IMR-90 (cell line): Measurements from ENCODE around the gene UBE2O. TPM values are rescaled to one million over a fixed set of nuclear protein-coding genes. Genes with fewer than 3 reads are reported as not detected.

ENCODE experiments used
- ATAC-seq: fragments of 200-7000 bp; cut with Tn5 transposase; 2 replicates; pipeline ENCODE4 v1.9.1; 2020; ENCODE audit warnings: low read depth, mild to moderate bottlenecking, moderate library complexity
- BruUV-seq: library from RNA; stranded (reverse); fragments of 400-500 nt; replicated peaks from 2 replicates; lab custom pipeline; 2021; lab: Mats Ljungman, UMichigan
- CTCF ChIA-PET: fragments of 300-600 bp; formaldehyde crosslinking; extraction: SDS; loops from one replicate; lab custom pipeline; 2021; ENCODE audit warnings: antibody characterized with exemption; lab: Yijun Ruan, JAX
- POLR2A ChIA-PET: fragments of 300-600 bp; sonication (Branson Sonifier 250); formaldehyde crosslinking; loops from one replicate; lab custom pipeline; 2022; ENCODE audit warnings: antibody characterized with exemption; ENCODE audit not compliant: unreplicated experiment; lab: Charles Lee
- DNase-seq: peaks from one replicate; pipeline ENCODE4 v3.0.0; 2013
- H2AFZ ChIP-seq: replicated peaks from 2 replicates; pipeline ENCODE3; 2013; ENCODE audit warnings: low read length, mild to moderate bottlenecking; ENCODE audit not compliant: poor library complexity
- H2AK5ac ChIP-seq: 2 replicates; pipeline ENCODE4 v1.6.1; 2013; ENCODE audit warnings: low read depth, low read length, inconsistent platforms
- H2AK9ac ChIP-seq: replicated peaks from 2 replicates; pipeline ENCODE3; 2013; ENCODE audit warnings: mild to moderate bottlenecking, low read depth, low read length, moderate library complexity; ENCODE audit not compliant: poor library complexity
- H2BK120ac ChIP-seq: 2 replicates; pipeline ENCODE4 v1.6.1; 2013; ENCODE audit warnings: low read depth, low read length, inconsistent platforms
- H2BK15ac ChIP-seq: 3 replicates; pipeline ENCODE4 v1.6.1; 2013; ENCODE audit warnings: low read depth, low read length, inconsistent platforms
- H2BK20ac ChIP-seq: 2 replicates; pipeline ENCODE4 v1.6.1; 2013; ENCODE audit warnings: low read depth, mild to moderate bottlenecking, inconsistent platforms, low read length, moderate library complexity
- H2BK5ac ChIP-seq: 2 replicates; pipeline ENCODE4 v1.6.1; 2013; ENCODE audit warnings: mild to moderate bottlenecking, low read depth, low read length, inconsistent platforms; ENCODE audit not compliant: poor library complexity, severe bottlenecking
- H3K14ac ChIP-seq: replicated peaks from 2 replicates; pipeline ENCODE4 v1.6.1; 2013; ENCODE audit warnings: low read depth, low read length, inconsistent platforms
- H3K18ac ChIP-seq: 2 replicates; pipeline ENCODE4 v1.6.1; 2013; ENCODE audit warnings: low read depth, low read length, control low read depth
- H3K23ac ChIP-seq: 2 replicates; pipeline ENCODE4 v1.6.1; 2013; ENCODE audit warnings: low read depth, low read length, inconsistent platforms
- H3K27ac ChIP-seq: 2 replicates; pipeline ENCODE4 v1.5.1; 2013; ENCODE audit warnings: mild to moderate bottlenecking, control low read depth, low read length; ENCODE audit not compliant: insufficient read depth
- H3K27me3 ChIP-seq: 2 replicates; pipeline ENCODE4 v1.6.1; 2013; ENCODE audit warnings: low read length; ENCODE audit not compliant: control insufficient read depth, insufficient read depth
- H3K36me3 ChIP-seq: 2 replicates; pipeline ENCODE4 v1.6.1; 2013; ENCODE audit warnings: low read length, mixed read lengths; ENCODE audit not compliant: control insufficient read depth, insufficient read depth
- H3K4ac ChIP-seq: 2 replicates; pipeline ENCODE4 v1.6.1; 2013; ENCODE audit warnings: low read depth, low read length, inconsistent platforms
- H3K4me1 ChIP-seq: 2 replicates; pipeline ENCODE4 v1.6.1; 2013; ENCODE audit warnings: low read length, mixed read lengths; ENCODE audit not compliant: control insufficient read depth, insufficient read depth
- H3K4me2 ChIP-seq: 2 replicates; pipeline ENCODE4 v1.6.1; 2013; ENCODE audit warnings: low read depth, mild to moderate bottlenecking, control low read depth, low read length, moderate library complexity
- H3K4me3 ChIP-seq: 2 replicates; pipeline ENCODE4 v1.5.1; 2013; ENCODE audit warnings: low read depth, mild to moderate bottlenecking, control low read depth, low read length, moderate library complexity; ENCODE audit not compliant: insufficient read depth
- H3K56ac ChIP-seq: 2 replicates; pipeline ENCODE4 v1.6.1; 2013; ENCODE audit warnings: low read length, inconsistent platforms; ENCODE audit not compliant: insufficient read depth; ENCODE audit errors: extremely low read depth
- H3K79me1 ChIP-seq, 2 experiments: 2 replicates each; pipeline ENCODE4 v1.6.1; 2013; ENCODE audit warnings: low read length in 2 of 2, inconsistent platforms in 1 of 2, low read depth in 1 of 2
- H3K9ac ChIP-seq: 2 replicates; pipeline ENCODE4 v1.6.1; 2013; ENCODE audit warnings: low read depth, low read length, control low read depth
- H3K9me1 ChIP-seq: 2 replicates; pipeline ENCODE4 v1.6.1; 2013; ENCODE audit warnings: low read length, inconsistent platforms; ENCODE audit not compliant: insufficient read depth
- H3K9me3 ChIP-seq: 2 replicates; pipeline ENCODE4 v1.6.1; 2013; ENCODE audit warnings: low read length; ENCODE audit not compliant: control insufficient read depth, insufficient read depth
- H4K20me1 ChIP-seq: 2 replicates; pipeline ENCODE4 v1.6.1; 2013; ENCODE audit warnings: low read length, inconsistent platforms; ENCODE audit not compliant: insufficient read depth
- H4K5ac ChIP-seq: 2 replicates; pipeline ENCODE4 v1.6.1; 2013; ENCODE audit warnings: mild to moderate bottlenecking, low read depth, low read length, control low read depth
- H4K8ac ChIP-seq, 2 experiments: 2 replicates each; pipeline ENCODE4 v1.6.1; 2013; ENCODE audit warnings: low read depth in 2 of 2, low read length in 2 of 2, control low read depth in 1 of 2, inconsistent platforms in 1 of 2
- H4K91ac ChIP-seq: 2 replicates; pipeline ENCODE4 v1.6.1; 2013; ENCODE audit warnings: low read depth, low read length, inconsistent platforms; ENCODE audit not compliant: insufficient read depth
- BHLHE40 ChIP-seq: fragments of 150-350 bp; IDR thresholded peaks from 2 replicates; pipeline ENCODE4 v1.6.1; 2016; ENCODE audit warnings: mild to moderate bottlenecking, low read depth, low read length
- CEBPB ChIP-seq: IDR thresholded peaks from 2 replicates; pipeline ENCODE4 v1.6.1; 2012; ENCODE audit warnings: low read depth, low read length, improper control_type of control experiment
- CHD1 ChIP-seq: IDR thresholded peaks from 2 replicates; pipeline ENCODE4 v1.6.1; 2012; ENCODE audit warnings: low read depth, low read length, improper control_type of control experiment
- CTCF ChIP-seq: conservative IDR thresholded peaks from 2 replicates; pipeline ENCODE4 v1.5.1; 2012; ENCODE audit warnings: mild to moderate bottlenecking, low read depth, low read length, improper control_type of control experiment
- FOS ChIP-seq: fragments of 150-350 bp; IDR thresholded peaks from 2 replicates; pipeline ENCODE4 v1.6.1; 2016; ENCODE audit warnings: low read depth, low read length
- MAFK ChIP-seq: IDR thresholded peaks from 2 replicates; pipeline ENCODE4 v1.6.1; 2012; ENCODE audit warnings: low read depth, low read length, improper control_type of control experiment
- MAZ ChIP-seq: IDR thresholded peaks from 2 replicates; pipeline ENCODE4 v1.6.1; 2012; ENCODE audit warnings: low read depth, mild to moderate bottlenecking, low read length, improper control_type of control experiment, moderate library complexity, borderline replicate concordance
- MXI1 ChIP-seq: IDR thresholded peaks from 2 replicates; pipeline ENCODE4 v1.6.1; 2012; ENCODE audit warnings: low read depth, mild to moderate bottlenecking, low read length, moderate library complexity, borderline replicate concordance
- NFE2L2 ChIP-seq: fragments of 150-350 bp; IDR thresholded peaks from 2 replicates; pipeline ENCODE4 v1.6.1; 2016; ENCODE audit warnings: low read depth, mild to moderate bottlenecking, low read length
- POLR2A ChIP-seq: IDR thresholded peaks from 2 replicates; pipeline ENCODE4 v1.6.1; 2012; ENCODE audit warnings: mild to moderate bottlenecking, low read depth, low read length
- RAD21 ChIP-seq: IDR thresholded peaks from 2 replicates; pipeline ENCODE4 v1.6.1; 2012; ENCODE audit warnings: low read length, improper control_type of control experiment
- RCOR1 ChIP-seq: IDR thresholded peaks from 2 replicates; pipeline ENCODE4 v1.6.1; 2012; ENCODE audit warnings: mild to moderate bottlenecking, low read length, improper control_type of control experiment; ENCODE audit not compliant: insufficient replicate concordance
- RFX5 ChIP-seq: IDR thresholded peaks from 2 replicates; pipeline ENCODE4 v1.8.0; 2012; ENCODE audit warnings: low read depth, mild to moderate bottlenecking, low read length, moderate library complexity
- SMC3 ChIP-seq: fragments of 150-350 bp; IDR thresholded peaks from 2 replicates; pipeline ENCODE4 v1.6.1; 2016; ENCODE audit warnings: low read depth, mild to moderate bottlenecking, antibody characterized with exemption, low read length, moderate library complexity
- WGBS, 2 experiments: methylation state at CpG; one replicate each; pipeline versions ENCODE4 v1.1.5 to v1.1.7; 2013; ENCODE audit warnings: missing lambda C conversion rate in 2 of 2; ENCODE audit not compliant: insufficient read length in 1 of 2; ENCODE audit errors: extremely low coverage in 2 of 2; 5-methylcytosine and 5-hydroxymethylcytosine counted together
- dilution Hi-C: fragments of 300-500 bp; cut with HindIII; formaldehyde crosslinking; loops from one replicate; pipeline ENCODE4 v1.14.3; 2018; ENCODE audit warnings: low sequenced_read_pairs; ENCODE audit not compliant: unreplicated experiment
- in situ Hi-C: fragments of 300-500 bp; cut with MboI; formaldehyde crosslinking; loops from 3 replicates; pipeline ENCODE4 v1.14.3; 2019; ENCODE audit warnings: low sequenced_read_pairs, inconsistent platforms, mixed read lengths
- intact Hi-C: fragments of 100-400 bp; cut with micrococcal nuclease; formaldehyde crosslinking; loops from 2 replicates; pipeline ENCODE4 v1.10.0; 2022
- polyA plus RNA-seq, 3 experiments: library from polyadenylated mRNA; depleted of rRNA; stranded (reverse); fragments of >200 nt; gene quantifications; 2 replicates each; pipeline ENCODE4 v1.2.3, GENCODE V29; 2012; ENCODE audit warnings: low replicate concordance in 1 of 3
- total RNA-seq: library from RNA; depleted of rRNA; stranded (reverse); fragments of >200 nt; gene quantifications from 2 replicates; pipeline ENCODE4 v1.2.3, GENCODE V29; 2012
- TF ChIP-seq, protein P1 (sequence below): fragments of 150-350 bp; IDR thresholded peaks from 2 replicates; pipeline ENCODE4 v1.6.1; 2016; ENCODE audit warnings: low read depth, mild to moderate bottlenecking, low read length, moderate library complexity, borderline replicate concordance
- TF ChIP-seq, protein P2 (sequence below): fragments of 150-350 bp; IDR thresholded peaks from 2 replicates; pipeline ENCODE4 v1.6.1; 2017; ENCODE audit warnings: mild to moderate bottlenecking, antibody characterized with exemption, low read length, low read depth

Gene UBE2O
- total and polyA plus RNA-seq, 2 of the 4 experiments (the other 2 are of a cell fraction): 17.6 TPM

GRCh38 chr17:76351526-76352071 is 101.4 kb downstream of the UBE2O start:
- in situ Hi-C loops: no loop called here
- Histone ChIP-seq H3K56ac (no peak overlapping the region), H3K27ac (no peak overlapping the region), H3K36me3 (peaks cover 9% of the 10 kb centered on the region), H2BK5ac (no peak overlapping the region), H3K23ac (no peak overlapping the region), H4K8ac (no peak overlapping the region), H2BK20ac (no peak overlapping the region), H3K79me1 (peaks cover 6 to 42% of the 10 kb centered on the region in 2 experiments), H3K4me2 (peak overlapping the region; percentile 39; the same call in 1 of the 2 replicates), H3K14ac (no peak overlapping the region), H2BK15ac (no peak overlapping the region), H4K91ac (no peak overlapping the region), H4K5ac (no peak overlapping the region), H3K4me1 (peaks cover 4% of the 10 kb centered on the region; the same call in 1 of the 2 replicates), H3K27me3 (no peaks in the 10 kb centered on the region), H2BK120ac (no peak overlapping the region), H2AK5ac (no peak overlapping the region), H3K4ac (no peak overlapping the region), H3K4me3 (peak overlapping the region; percentile 7; the same call in 1 of the 2 replicates), H4K20me1 (peaks cover 4% of the 10 kb centered on the region; the same call in 1 of the 2 replicates), H2AFZ (no peak overlapping the region), H2AK9ac (no peak overlapping the region), H3K9me1 (no peaks in the 10 kb centered on the region), H3K9ac (no peak overlapping the region), H3K18ac (no peak overlapping the region), H3K9me3 (no peaks in the 10 kb centered on the region)
- WGBS, 2 experiments: no CpG with 5 or more reads among the region's 9 CpGs
- ATAC-seq (no peak), DNase-seq (no peak)
- dilution Hi-C loops: no loop called here
- CTCF ChIA-PET: interaction anchor here (0.9 kb wide), 1 partner anchor 16 kb away, joined by 3 read pairs; no protein-coding TSS in a partner anchor
- BruUV-seq: no TSS peak
- TF ChIP-seq RAD21: no peak
- no peak for TF ChIP-seq MXI1
- no peak for TF ChIP-seq NFE2L2
- TF ChIP-seq CHD1: no peak
- TF ChIP-seq SMC3: no peak
- no peak for TF ChIP-seq MAZ
- TF ChIP-seq, protein P1, sequence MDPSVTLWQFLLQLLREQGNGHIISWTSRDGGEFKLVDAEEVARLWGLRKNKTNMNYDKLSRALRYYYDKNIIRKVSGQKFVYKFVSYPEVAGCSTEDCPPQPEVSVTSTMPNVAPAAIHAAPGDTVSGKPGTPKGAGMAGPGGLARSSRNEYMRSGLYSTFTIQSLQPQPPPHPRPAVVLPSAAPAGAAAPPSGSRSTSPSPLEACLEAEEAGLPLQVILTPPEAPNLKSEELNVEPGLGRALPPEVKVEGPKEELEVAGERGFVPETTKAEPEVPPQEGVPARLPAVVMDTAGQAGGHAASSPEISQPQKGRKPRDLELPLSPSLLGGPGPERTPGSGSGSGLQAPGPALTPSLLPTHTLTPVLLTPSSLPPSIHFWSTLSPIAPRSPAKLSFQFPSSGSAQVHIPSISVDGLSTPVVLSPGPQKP: no peak
- no peak for TF ChIP-seq RFX5
- no peak for TF ChIP-seq RCOR1
- TF ChIP-seq POLR2A: no peak
- no peak for TF ChIP-seq CTCF
- TF ChIP-seq MAFK: no peak
- TF ChIP-seq CEBPB: no peak
- no peak for TF ChIP-seq BHLHE40
- TF ChIP-seq FOS: no peak
- TF ChIP-seq, protein P2, sequence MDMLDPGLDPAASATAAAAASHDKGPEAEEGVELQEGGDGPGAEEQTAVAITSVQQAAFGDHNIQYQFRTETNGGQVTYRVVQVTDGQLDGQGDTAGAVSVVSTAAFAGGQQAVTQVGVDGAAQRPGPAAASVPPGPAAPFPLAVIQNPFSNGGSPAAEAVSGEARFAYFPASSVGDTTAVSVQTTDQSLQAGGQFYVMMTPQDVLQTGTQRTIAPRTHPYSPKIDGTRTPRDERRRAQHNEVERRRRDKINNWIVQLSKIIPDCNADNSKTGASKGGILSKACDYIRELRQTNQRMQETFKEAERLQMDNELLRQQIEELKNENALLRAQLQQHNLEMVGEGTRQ: no peak
- intact Hi-C loops: no loop called here
- POLR2A ChIA-PET: interaction anchor here (0.7 kb wide), 1 partner anchor 18 kb away, joined by 9 read pairs; no protein-coding TSS in a partner anchor
